HCT116 (cell line): ENCODE data around the gene SAC3D1. TPM values are rescaled to one million over a fixed set of nuclear protein-coding genes. Genes with fewer than 3 reads are reported as not detected.

Experiments
- ATAC-seq: fragments of 200-7000 bp; cut with Tn5 transposase; 2 replicates; pipeline ENCODE4 v1.9.1; 2020; ENCODE audit warnings: mild to moderate bottlenecking, moderate library complexity
- BruUV-seq: library from RNA; stranded (reverse); fragments of 400-500 nt; replicated peaks from 2 replicates; lab custom pipeline; 2021; lab: Mats Ljungman, UMichigan
- CTCF ChIA-PET: fragments of 300-600 bp; sonication (Branson Sonifier 250); formaldehyde crosslinking; loops from one replicate; lab custom pipeline; 2021; ENCODE audit warnings: antibody characterized with exemption; lab: Charles Lee
- POLR2A ChIA-PET: fragments of 300-600, 350-600 bp; sonication (Branson Sonifier 250); formaldehyde crosslinking; loops from one replicate; lab custom pipeline; 2021; ENCODE audit warnings: antibody characterized with exemption; lab: Charles Lee
- RAD21 ChIA-PET, 2 experiments: fragments of 300-600 bp; sonication (Branson Sonifier 250); formaldehyde crosslinking; loops; one replicate each; lab custom pipeline; 2023; ENCODE audit warnings: low total read pairs in 2 of 2; ENCODE audit not compliant: uncharacterized antibody in 2 of 2, unreplicated experiment in 2 of 2, low non-redundant PET in 1 of 2; lab: Charles Lee
- DNase-seq: peaks from one replicate; pipeline ENCODE4 v3.0.0-alpha.2; 2010; ENCODE audit warnings: low read depth, low spot score
- H2AFZ ChIP-seq: fragments of 200-600 bp; shearing (Covaris generic), sonication (generic); 2 replicates; pipeline ENCODE4 v1.6.1; 2017; ENCODE audit warnings: low read depth, mixed run types, mixed read lengths, antibody characterized with exemption, low read length; ENCODE audit not compliant: poor library complexity, severe bottlenecking
- H3K27ac ChIP-seq: 2 replicates; pipeline ENCODE4 v1.5.1; 2012; ENCODE audit warnings: low read depth, low read length
- H3K27me3 ChIP-seq: fragments of 200-600 bp; sonication (generic); 2 replicates; pipeline ENCODE4 v1.6.1; 2016; ENCODE audit warnings: mixed run types, low read length, mixed read lengths; ENCODE audit not compliant: insufficient read depth
- H3K36me3 ChIP-seq, 2 experiments: fragments of 200-500 bp in 1 of 2; fragments of 200-600 bp in 1 of 2; sonication (Bioruptor generic) in 1 of 2; sonication (generic) in 1 of 2; 2 replicates each; pipeline versions ENCODE4 v1.5.1 to v1.6.1; 2014 to 2016; ENCODE audit warnings: low read length in 2 of 2, inconsistent platforms in 1 of 2, mixed read lengths in 1 of 2, mixed run types in 1 of 2; ENCODE audit not compliant: insufficient read depth in 2 of 2, control insufficient read depth in 1 of 2
- H3K4me1 ChIP-seq, 2 experiments: fragments of 200-600 bp in 1 of 2; sonication (generic) in 1 of 2; 2 replicates each; pipeline versions ENCODE4 v1.5.1 to v1.6.1; 2012 to 2017; ENCODE audit warnings: low read length in 2 of 2, inconsistent platforms in 1 of 2, mild to moderate bottlenecking in 1 of 2, mixed read lengths in 1 of 2, mixed run types in 1 of 2, moderate library complexity in 1 of 2; ENCODE audit not compliant: insufficient read depth in 2 of 2, control insufficient read depth in 1 of 2
- H3K4me2 ChIP-seq: fragments of 200-600 bp; sonication (generic); 2 replicates; pipeline ENCODE4 v1.6.1; 2017; ENCODE audit warnings: mixed run types, low read length, mixed read lengths
- H3K4me3 ChIP-seq, 2 experiments: fragments of 200-600 bp in 1 of 2; sonication (generic) in 1 of 2; replicated peaks in 1 of 2; 2 replicates each; pipeline ENCODE4 v1.5.1; 2011 to 2016; ENCODE audit warnings: low read length in 2 of 2, control low read depth in 1 of 2, low read depth in 1 of 2, mild to moderate bottlenecking in 1 of 2, mixed read lengths in 1 of 2, mixed run types in 1 of 2
- H3K79me2 ChIP-seq: fragments of 200-600 bp; sonication (generic); 2 replicates; pipeline ENCODE4 v1.6.1; 2017; ENCODE audit warnings: mild to moderate bottlenecking, mixed run types, low read length, moderate library complexity, mixed read lengths; ENCODE audit not compliant: insufficient read depth
- H3K9ac ChIP-seq: fragments of 200-600 bp; sonication (generic); 2 replicates; pipeline ENCODE4 v1.6.1; 2016; ENCODE audit warnings: low read length, mixed read lengths
- H3K9me2 ChIP-seq: fragments of 200-600 bp; sonication (generic), shearing (Covaris generic); 2 replicates; pipeline ENCODE4 v1.6.1; 2017; ENCODE audit warnings: mixed run types, mild to moderate bottlenecking, moderate library complexity; ENCODE audit not compliant: insufficient read depth
- H3K9me3 ChIP-seq, 2 experiments: fragments of 200-500 bp in 1 of 2; fragments of 200-600 bp in 1 of 2; sonication (Bioruptor generic) in 1 of 2; sonication (generic) in 1 of 2; 2 replicates each; pipeline ENCODE4 v1.6.1; 2014 to 2017; ENCODE audit warnings: low read length in 2 of 2, mixed read lengths in 2 of 2, inconsistent platforms in 1 of 2, low read depth in 1 of 2, mild to moderate bottlenecking in 1 of 2, mixed run types in 1 of 2, moderate library complexity in 1 of 2; ENCODE audit not compliant: control insufficient read depth in 1 of 2, insufficient read depth in 1 of 2
- H4K20me1 ChIP-seq: fragments of 200-600 bp; sonication (generic), shearing (Covaris generic); 2 replicates; pipeline ENCODE4 v1.6.1; 2017; ENCODE audit warnings: mixed run types, mild to moderate bottlenecking, moderate library complexity; ENCODE audit not compliant: insufficient read depth
- ATF3 ChIP-seq: IDR thresholded peaks from 2 replicates; pipeline ENCODE4 v1.6.1; 2012
- CTCF ChIP-seq, 3 experiments: fragments of 200-600 bp in 1 of 3; sonication (generic) in 1 of 3; IDR thresholded peaks in 2 of 3; conservative IDR thresholded peaks in 1 of 3; 2 replicates each; pipeline ENCODE4 v1.5.1; 2012 to 2017; ENCODE audit warnings: low read depth in 2 of 3, low read length in 2 of 3, antibody characterized with exemption in 1 of 3, borderline replicate concordance in 1 of 3, control low read depth in 1 of 3, mild to moderate bottlenecking in 1 of 3, mixed read lengths in 1 of 3, mixed run types in 1 of 3, moderate library complexity in 1 of 3; ENCODE audit not compliant: insufficient read depth in 1 of 3
- ELF1 ChIP-seq: IDR thresholded peaks from 2 replicates; pipeline ENCODE4 v1.6.1; 2012; ENCODE audit warnings: low read depth, borderline replicate concordance
- EZH2phosphoT487 ChIP-seq: fragments of 200-600 bp; IDR thresholded peaks from 2 replicates; pipeline ENCODE4 v1.6.1; 2018; ENCODE audit warnings: antibody characterized with exemption, borderline replicate concordance
- JUND ChIP-seq: IDR thresholded peaks from 2 replicates; pipeline ENCODE4 v1.6.1; 2012
- RAD21 ChIP-seq: IDR thresholded peaks from 2 replicates; pipeline ENCODE4 v1.6.1; 2012; ENCODE audit warnings: low read depth, mild to moderate bottlenecking
- SRF ChIP-seq: IDR thresholded peaks from 2 replicates; pipeline ENCODE4 v1.6.1; 2012; ENCODE audit warnings: low read depth
- TCF7L2 ChIP-seq: IDR thresholded peaks from 2 replicates; pipeline ENCODE4 v1.7.0; 2011; ENCODE audit warnings: borderline replicate concordance, inconsistent platforms; ENCODE audit not compliant: insufficient read depth, insufficient read length; ENCODE audit errors: extremely low read depth
- ZFX ChIP-seq: fragments of 450-650 bp; IDR thresholded peaks from 2 replicates; pipeline ENCODE4 v1.6.1; 2017
- intact Hi-C: fragments of 100-400 bp; cut with micrococcal nuclease; formaldehyde crosslinking; loops from 2 replicates; pipeline ENCODE4 v1.10.0; 2022
- total RNA-seq: library from RNA; stranded (reverse); gene quantifications from one replicate; pipeline ENCODE4 v1.2.1, GENCODE V29; 2021; ENCODE audit not compliant: unreplicated experiment

SAC3D1 gene
- total RNA-seq, 1 experiment from 2014 or later = 36.9 TPM

- Histone ChIP-seq H3K27ac (peak overlapping the region; percentile 3; the same call in 1 of the 2 replicates), H3K9ac (0 out of 2 replicates have a peak overlapping the region, but pooled peaks have one; percentile 11), H3K27me3 (no peaks in the 10 kb centered on the region), H3K79me2 (0 out of 2 replicates have a peak, but pooled peaks cover 5% of the 10 kb centered on the region), H3K4me3 (no peak overlapping the region), H3K9me2 (no peaks in the 10 kb centered on the region)
- ChIA-PET POLR2A (no interaction called here), RAD21 (no interaction called here)
- intact Hi-C loops = loop anchor here (10.0 kb wide), 1 partner anchor 238 kb away; no protein-coding TSS in a partner anchor
- TF ChIP-seq CTCF (IDR thresholded peaks at IDR 0.05 in 2 of 3, conservative IDR thresholded peaks at IDR 0.05 in 1 of 3; ENCODE audit: borderline replicate concordance in 1 of 3, insufficient read depth in 1 of 3, low read depth in 2 of 3, low read length in 2 of 3) = peak in 2 of 3 experiments; percentile 11 to 22; a peak in 2 of 6 replicates
- TF ChIP-seq JUND = no peak
- TF ChIP-seq, all 23 proteins: peak for 1
- no TSS peak for BruUV-seq
- no peak for DNase-seq
- Histone ChIP-seq H3K9me3 (no peaks in the 10 kb centered on the region), H3K4me1 (peaks cover 15 to 34% of the 10 kb centered on the region in 2 experiments), H3K36me3 (no peaks in the 10 kb centered on the region), H2AFZ (no peak overlapping the region), H4K20me1 (no peaks in the 10 kb centered on the region), H3K4me2 (peak overlapping the region; percentile 23; the same call in 1 of the 2 replicates)
- CTCF ChIA-PET = no interaction called here
- no peak for ATAC-seq
These were observed 24.3 kb upstream of the SAC3D1 start for GRCh38 chr11:65016705-65017104.

GRCh38 chr11:65017937-65018336, 23.1 kb upstream of the SAC3D1 start:
- CTCF ChIA-PET = no interaction called here
- Histone ChIP-seq H3K27ac (no peak overlapping the region), H4K20me1 (no peaks in the 10 kb centered on the region), H3K9ac (no peak overlapping the region), H3K9me2 (no peaks in the 10 kb centered on the region), H3K27me3 (no peaks in the 10 kb centered on the region), H3K36me3 (no peaks in the 10 kb centered on the region)
- intact Hi-C loops = loop anchor here (10.0 kb wide), 1 partner anchor 237 kb away; no protein-coding TSS in a partner anchor
- TF ChIP-seq EZH2phosphoT487 (no peak), ATF3 (no peak), RAD21 (no peak), TCF7L2 (no peak), SRF (no peak), ZFX (no peak), CTCF (IDR thresholded peaks at IDR 0.05 in 2 of 3, conservative IDR thresholded peaks at IDR 0.05 in 1 of 3; ENCODE audit: borderline replicate concordance in 1 of 3, insufficient read depth in 1 of 3, low read depth in 2 of 3, low read length in 2 of 3) (no peak), JUND (no peak), ELF1 (no peak)
- TF ChIP-seq, all 23 proteins: peak for 0
- DNase-seq (no peak), ATAC-seq (no peak)
- no peak overlapping the region for H3K4me3 ChIP-seq
- H3K4me2 ChIP-seq = no peak overlapping the region
- ChIA-PET POLR2A (no interaction called here), RAD21 (no interaction called here)
- H3K4me1 ChIP-seq = peaks cover 14 to 33% of the 10 kb centered on the region in 2 experiments
- H3K79me2 ChIP-seq = 0 out of 2 replicates have a peak, but pooled peaks cover 5% of the 10 kb centered on the region
- H3K9me3 ChIP-seq = no peaks in the 10 kb centered on the region
- no TSS peak for BruUV-seq
- H2AFZ ChIP-seq = no peak overlapping the region
